Activated T-helper 1 cell treated with anti-CD3 and anti-CD28 coated beads, Interleukin-2, amount 50 U/mL, for 16 hours (primary cell): ENCODE results near the gene CDH4.

ENCODE experiments used
- DNase-seq, 2 donors: peaks; one replicate each; pipeline ENCODE4 v3.0.0-alpha.2; 2020; ENCODE audit warnings: low read depth in 1 of 2, low spot score in 1 of 2

Gene CDH4

DNA sequence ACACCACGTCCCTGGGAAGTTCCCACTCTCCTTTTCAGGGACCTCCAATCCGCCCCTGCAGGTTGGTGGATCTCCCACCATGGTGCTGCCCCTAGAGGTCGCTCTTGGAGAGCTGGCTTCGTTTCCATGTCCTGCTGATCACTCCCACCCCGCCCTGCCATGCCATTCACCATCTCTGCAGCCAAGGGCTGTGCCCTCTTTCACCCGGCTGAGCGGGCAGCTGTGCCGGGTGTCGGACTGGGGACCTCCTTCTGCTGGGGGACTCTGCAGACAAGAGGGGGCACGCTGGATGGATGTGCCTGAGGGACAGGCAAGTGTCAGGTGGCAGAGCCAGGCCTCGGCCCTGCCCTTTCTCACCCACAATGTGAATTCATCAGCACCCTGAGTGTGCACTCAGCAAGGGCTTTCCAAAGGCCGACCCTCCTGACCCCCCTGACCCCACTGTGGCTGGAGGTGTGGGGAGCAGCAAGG is 347.0 kb downstream of the CDH4 start:
- DNase-seq = no peak

- no peak for DNase-seq
Measured at GRCh38 chr20:61599541-61599992, 347.5 kb downstream of the CDH4 start.

GRCh38 chr20:61600016-61600415 is 348.0 kb downstream of the CDH4 start:
- no peak for DNase-seq

DNA sequence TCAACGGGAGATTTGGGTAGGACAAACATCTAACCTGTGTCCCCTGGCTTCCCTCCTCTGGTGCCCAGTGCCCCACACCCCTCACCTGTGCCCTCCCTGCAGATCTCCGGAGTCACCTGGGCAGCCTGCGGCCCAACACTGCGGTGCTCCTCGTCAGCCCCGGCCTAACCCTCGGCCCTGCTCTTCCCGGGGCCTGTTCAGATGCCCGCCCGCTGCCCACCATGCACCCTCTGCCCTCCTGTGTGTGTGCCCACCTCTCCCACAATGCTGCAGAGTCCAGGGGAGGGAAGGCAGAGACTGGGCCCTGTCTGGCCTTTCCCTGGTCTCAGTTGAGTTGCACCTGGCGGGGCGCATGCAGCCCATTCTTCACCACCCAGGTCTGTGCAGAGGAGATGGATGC is 349.3 kb downstream of the CDH4 start:
- DNase-seq = no peak

DNA sequence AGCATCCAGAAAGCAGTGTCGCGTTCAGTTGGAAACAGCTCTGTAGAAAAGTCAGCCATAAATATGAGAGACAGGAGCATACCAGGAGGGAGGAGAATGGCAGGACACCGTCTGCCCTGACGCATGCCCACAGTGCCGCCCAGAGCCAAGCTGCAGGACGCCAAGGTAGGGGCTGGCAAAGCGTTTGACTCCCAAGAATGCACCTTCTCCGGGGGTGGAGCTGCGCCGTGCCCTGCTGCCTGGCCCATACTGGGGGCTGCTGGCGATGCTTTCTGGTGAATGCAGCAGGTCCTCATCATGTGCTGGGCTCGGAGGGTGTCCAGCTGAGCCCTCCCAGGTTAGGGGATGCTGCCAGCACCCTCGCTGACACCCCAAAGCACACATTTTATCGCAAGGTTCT is 349.8 kb downstream of the CDH4 start:
- no peak for DNase-seq

- DNase-seq = no peak
Measured at GRCh38 chr20:61603715-61604114, 351.7 kb downstream of the CDH4 start.

DNA sequence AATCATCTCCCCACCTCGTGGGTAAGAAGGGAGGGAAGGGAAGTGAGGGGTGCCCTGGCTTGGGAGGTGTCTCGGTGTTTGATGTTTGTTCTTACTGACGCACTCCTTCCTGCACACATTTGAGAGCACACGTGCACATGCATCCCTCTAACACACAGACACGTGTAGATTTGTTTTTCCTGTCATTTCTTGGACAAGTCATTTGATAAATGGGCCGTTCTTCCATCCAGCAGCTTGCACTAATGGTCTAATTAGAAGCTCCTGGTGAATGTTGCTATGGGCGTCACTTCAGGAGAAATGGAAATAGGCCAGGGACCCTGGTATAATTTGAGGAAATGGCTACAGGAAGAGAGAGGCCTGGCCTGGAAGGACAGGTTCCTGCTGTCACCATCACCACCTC is 352.5 kb downstream of the CDH4 start:
- no peak for DNase-seq

DNA sequence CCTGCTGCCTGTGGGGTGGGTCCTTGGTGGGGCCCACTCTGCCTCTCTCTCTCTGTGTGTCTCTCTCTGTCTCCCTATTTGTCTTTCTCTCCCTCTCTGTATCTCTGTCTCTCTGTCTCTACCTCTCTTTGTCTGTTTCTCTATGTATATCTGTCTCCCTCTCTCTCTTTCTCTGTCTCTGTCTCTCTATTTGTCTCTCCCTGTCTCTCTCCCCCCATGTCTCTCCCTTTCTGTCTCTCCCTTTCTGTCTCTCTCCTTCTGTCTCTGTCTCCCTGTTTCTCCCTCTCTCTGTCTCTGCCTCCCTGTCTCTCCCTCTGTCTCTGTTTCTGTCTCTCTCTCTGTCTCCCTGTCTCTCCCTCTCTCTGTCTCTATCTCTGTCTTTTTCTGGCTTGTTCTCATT is 353.2 kb downstream of the CDH4 start:
- no peak for DNase-seq

- DNase-seq = no peak
Measured at GRCh38 chr20:61605862-61606557, 353.9 kb downstream of the CDH4 start.

DNA sequence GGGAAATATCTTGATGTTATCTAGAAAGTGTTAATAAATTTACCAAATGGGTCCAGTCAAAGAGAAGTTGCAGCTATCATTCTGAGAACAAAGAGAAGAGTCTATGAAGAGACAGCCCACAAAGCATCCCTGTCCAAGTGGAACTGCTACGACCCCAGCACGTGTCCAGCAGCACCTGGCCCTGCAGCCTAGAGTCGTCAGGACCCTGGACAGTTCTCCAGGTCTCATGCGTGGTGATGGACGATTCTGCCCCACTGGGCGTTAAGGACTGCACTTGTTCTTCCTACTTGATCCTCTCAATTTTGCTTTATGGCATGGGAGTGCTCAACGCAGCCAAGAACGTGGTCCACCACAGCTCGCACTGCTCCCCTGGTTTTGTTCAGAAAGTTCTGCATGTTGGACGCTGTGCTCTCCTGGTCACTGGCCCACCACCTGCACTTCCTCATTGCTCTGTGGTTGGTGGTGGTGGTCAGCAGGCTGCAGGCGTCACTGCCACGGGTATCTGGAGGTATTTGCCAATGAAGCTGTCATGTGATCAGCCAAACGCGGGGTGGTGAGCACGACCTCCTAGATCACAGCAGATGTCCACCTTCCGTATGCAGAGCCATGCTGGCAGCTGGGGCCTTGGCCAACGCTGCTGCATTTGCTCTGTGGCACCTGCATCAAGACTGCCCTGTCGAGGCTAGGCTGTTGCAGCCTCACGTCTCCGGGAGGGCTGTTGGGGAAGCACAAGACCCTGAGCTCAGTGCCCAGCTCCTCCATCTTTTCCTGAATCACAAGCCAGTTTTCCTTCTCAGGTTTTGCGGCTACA is 356.4 kb downstream of the CDH4 start:
- no peak for DNase-seq

DNA sequence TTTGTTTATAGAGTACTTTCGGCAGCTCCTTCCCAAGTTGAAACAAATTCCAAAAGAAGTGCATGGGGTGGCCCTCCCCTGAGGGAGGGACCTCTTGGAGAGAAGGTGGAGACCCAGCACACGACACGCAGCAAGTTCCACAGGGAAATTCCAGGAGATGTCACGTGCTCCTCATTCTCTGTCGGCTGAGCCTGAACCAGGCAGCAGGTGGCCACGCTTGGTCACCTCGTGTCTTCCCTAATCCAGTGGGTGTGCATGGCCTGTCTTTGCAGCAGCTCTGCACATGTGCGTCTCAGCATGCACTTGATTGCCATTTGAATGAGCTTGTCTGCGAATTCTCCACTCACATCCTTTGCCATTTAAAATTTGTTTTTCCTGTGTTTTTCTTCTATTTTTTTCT is 357.4 kb downstream of the CDH4 start:
- no peak for DNase-seq

DNA sequence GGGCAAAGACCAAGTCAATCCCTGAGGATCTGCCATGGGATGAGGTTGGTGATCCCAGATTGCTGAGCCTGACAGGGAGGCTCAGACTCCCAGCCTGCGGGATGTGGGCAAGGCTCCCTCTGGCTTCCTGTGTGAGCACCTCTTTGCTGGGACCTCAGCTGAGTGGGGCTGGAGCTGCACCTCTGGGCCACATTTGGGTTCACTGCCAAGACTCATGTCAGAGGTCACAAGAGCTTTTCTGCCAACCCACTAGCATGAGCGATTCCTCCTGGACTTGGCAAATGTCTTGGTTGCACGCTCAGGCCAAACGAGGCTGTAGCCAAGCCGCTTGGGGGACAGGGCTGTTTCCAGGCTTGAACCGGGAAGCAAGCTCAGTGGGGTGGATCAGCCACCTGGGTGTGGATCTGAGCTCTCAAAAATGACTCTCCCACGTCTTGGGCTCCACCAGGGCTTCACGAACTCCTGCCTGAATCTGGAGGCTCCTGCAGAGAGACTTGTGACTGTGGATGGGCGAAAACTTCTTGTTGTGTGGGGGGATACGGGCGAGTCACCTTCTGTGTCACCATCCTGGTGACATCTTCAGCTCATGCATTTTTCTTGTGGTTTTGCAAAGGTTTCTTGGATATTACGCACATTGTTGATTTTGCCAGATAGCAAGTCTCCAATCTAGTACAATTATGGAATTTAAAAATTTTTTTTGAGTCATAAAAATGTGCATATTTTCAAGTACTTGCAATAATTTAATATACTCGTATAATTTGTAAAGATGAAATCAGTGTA is 359.5 kb downstream of the CDH4 start:
- no peak for DNase-seq

DNA sequence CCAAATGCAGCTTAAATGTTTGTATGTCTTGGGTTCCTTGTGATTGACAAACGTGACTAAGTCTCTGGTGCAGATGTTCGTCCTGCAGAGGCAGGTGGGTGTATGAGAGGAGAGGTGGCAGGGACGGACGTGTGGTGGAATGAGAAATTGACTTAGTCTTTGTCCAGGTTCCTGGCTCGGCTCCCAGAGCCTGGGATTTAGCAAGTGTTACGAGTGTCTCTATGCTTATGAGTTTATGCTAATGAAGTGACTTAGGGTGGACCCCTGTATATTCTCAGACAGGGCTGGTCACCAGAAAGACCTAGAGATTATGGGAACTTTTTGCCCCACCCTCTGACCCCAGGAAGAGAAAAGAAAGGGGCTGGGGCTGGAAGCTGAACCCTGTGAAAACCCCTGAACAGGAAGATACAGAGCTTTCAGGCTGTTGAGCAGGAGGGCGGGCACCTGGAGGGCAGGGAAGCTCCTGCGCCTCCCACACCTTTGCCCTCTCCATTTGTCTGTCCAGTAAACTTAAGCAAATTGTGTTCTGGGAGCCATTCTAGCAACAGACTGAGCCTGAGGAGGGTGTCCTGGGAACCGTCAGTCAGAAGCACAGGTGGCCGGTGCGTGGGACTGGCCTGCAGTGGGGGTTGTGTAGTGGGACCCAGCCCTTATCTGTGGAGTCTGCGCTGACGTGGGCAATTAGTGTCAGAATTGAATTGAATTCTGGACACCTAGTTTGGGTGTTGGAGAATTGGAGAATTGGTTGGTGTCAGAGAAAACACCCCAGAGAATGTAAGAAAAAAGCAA is 362.1 kb downstream of the CDH4 start:
- no peak for DNase-seq

DNA sequence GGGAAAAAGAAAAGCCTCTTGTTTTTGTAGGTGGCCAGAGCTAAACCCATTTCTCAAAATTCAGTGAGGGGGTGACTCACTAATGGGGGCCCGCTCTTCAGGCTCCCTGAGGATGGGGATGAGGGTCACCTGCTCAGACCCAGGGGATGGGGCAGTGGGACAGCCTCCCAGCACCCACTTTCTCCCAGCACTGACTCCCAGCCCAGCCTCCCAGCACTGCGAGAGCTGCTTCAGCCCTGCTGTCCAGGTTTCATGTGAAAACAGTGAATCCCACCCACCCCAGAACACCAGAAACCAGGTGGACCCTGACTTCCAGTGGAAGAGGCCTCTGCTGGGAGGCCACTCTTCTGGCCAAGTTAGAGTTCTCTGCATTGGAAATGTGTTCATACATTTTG is 362.6 kb downstream of the CDH4 start:
- DNase-seq = no peak

GRCh38 chr20:61615806-61616205 is 363.7 kb downstream of the CDH4 start:
- DNase-seq = no peak

DNA sequence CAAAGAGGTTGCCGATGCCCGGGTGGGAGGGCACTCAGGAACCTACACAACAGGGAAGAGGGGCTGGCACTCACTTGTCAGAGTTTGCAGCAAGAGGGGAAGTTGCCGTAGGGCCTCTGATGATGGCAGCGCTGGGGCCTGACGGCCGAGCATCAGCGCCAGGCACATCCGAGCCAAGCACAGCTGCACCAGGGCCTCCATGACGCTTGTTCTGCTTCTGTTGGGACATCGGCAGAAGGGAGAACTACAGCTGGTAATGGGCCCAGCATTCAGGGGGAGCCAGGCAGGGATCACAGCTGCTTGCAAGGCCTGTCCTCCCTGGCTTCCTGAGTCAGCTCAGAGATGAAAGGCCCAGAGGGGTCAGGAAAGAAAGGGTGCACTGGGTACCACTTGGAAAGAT is 367.7 kb downstream of the CDH4 start:
- DNase-seq = no peak

- no peak for DNase-seq
Measured at GRCh38 chr20:61620174-61620573, 368.1 kb downstream of the CDH4 start.

DNA sequence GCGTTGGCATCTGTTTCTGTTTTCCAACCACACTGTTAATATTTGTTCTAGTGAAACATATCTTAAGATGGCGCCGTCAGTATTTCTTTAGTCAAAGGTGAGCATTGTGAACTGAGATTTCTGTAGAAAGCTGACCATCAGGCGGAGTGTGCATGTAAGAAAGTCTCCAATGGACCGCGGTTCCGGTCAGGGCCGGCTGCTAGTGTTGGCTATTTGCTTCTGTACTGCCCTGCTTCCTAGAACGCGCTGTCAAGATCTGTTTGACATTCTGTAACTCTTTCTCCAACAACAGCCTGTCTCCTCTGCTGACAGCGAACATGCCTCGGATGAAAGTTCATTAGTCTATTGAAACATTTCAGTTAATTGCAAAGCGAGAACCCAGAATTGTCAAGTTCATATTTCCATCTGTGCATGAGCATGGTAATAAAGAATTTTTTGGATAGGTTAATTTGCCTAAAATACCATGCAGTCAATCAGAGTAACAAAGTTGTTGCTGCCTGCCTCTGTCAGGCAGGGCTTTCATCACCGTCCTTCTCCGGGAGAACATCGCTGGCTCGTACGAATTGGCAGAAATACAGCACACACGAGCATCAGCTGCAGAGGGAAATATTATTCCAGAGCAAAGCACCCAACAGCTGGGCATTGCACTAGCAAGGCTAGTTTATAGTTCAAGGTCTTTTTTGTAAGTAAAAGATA is 369.1 kb downstream of the CDH4 start:
- DNase-seq = no peak

GRCh38 chr20:61621852-61622251 is 369.8 kb downstream of the CDH4 start:
- no peak for DNase-seq

- DNase-seq = no peak
Measured at GRCh38 chr20:61623451-61623850, 371.4 kb downstream of the CDH4 start.
